Pancreas (tissue), 10 donors: ENCODE measurements around the gene SLC39A11. TPM values are rescaled to one million over a fixed set of nuclear protein-coding genes. Genes with fewer than 3 reads are reported as not detected.

Source experiments
- ATAC-seq, 4 donors: fragments of 200-7000 bp; cut with Tn5 transposase; one replicate each; pipeline versions ENCODE4 v1.8.0 to v1.9.1; 2020; ENCODE audit warnings: mild to moderate bottlenecking in 4 of 4, moderate library complexity in 4 of 4
- DNase-seq, 6 donors: peaks; one replicate each; pipeline ENCODE4 v3.0.0-alpha.2; 2020
- FAIRE-seq: peaks from 2 replicates; lab custom pipeline; 2012; peaks lifted over from hg19 to GRCh38; lab: Jason Lieb, UNC
- H3K27ac ChIP-seq, 4 donors: fragments of 200-600 bp; sonication (generic); 1 replicate in 3 of 4; 2 replicates in 1 of 4; pipeline versions ENCODE4 v1.5.0 to v1.8.0; 2020
- H3K27me3 ChIP-seq, 4 donors: fragments of 200-600 bp; one replicate each; pipeline ENCODE4 v1.8.0; 2021
- H3K36me3 ChIP-seq, 3 donors: fragments of 200-600 bp; sonication (generic) in 1 of 3; one replicate each; pipeline versions ENCODE4 v1.5.0 to v1.8.0; 2020 to 2021
- H3K4me1 ChIP-seq, 3 donors: fragments of 200-600 bp; one replicate each; pipeline ENCODE4 v1.8.0; 2021
- H3K4me3 ChIP-seq, 4 donors: fragments of 200-600 bp; sonication (generic) in 2 of 4; one replicate each; pipeline versions ENCODE4 v1.5.0 to v1.8.0; 2020 to 2021
- H3K9me3 ChIP-seq, 4 donors: fragments of 200-600 bp; one replicate each; pipeline ENCODE4 v1.8.0; 2021
- CTCF ChIP-seq, 4 donors: fragments of 200-600 bp; sonication (generic) in 3 of 4; IDR thresholded peaks; one replicate each; pipeline versions ENCODE4 v1.5.0 to v1.8.0; 2021; ENCODE audit warnings: antibody characterized with exemption in 4 of 4
- WGBS, 2 donors: extraction: QIAGEN DNeasy Blood & Tissue Kit; methylation state at CpG; one replicate each; pipeline ENCODE4 v1.1.7; 2013; 5-methylcytosine and 5-hydroxymethylcytosine counted together
- intact Hi-C, 3 donors: fragments of 100-400 bp; cut with DNase I; formaldehyde crosslinking; loops; one replicate each; pipeline versions ENCODE4 v1.11.1 to v1.14.2; 2022
- polyA plus RNA-seq, 2 donors: library from polyadenylated mRNA; stranded (reverse); fragments of 200-250 nt; gene quantifications; one replicate each; pipeline ENCODE4 v1.2.3, GENCODE V29; 2013
- total RNA-seq, 6 donors: library from RNA; stranded (reverse); fragmentation: NEBNext Ultra II Directional in 4 of 6; extraction: Animal tissue kit (Norgen Biotek cat#: 25700) in 4 of 6; gene quantifications; one replicate each; pipeline versions ENCODE4 v1.2.1 to v1.2.4, GENCODE V29; 2021 to 2023
- donor health status: healthy with polysubstance abuse.
- donor health status: DM: no; HTN: no; CAD: no; lungs with moderate emphysema.
- donor health status: DM: no; HTN: no; CAD: no.
- donor health status: control.
- donor health status: control.
- donor health status: Bipolar disorder and iron deficiency.
- donor health status: DM: yes; HTN: yes; CAD: no.
- donor health status: DM: no; HTN: no; CAD: no.
- donor health status: DM: no; HTN: no; CAD: no.
- donor health status: DM: yes; HTN: yes; CAD: no.

Gene SLC39A11
- total and polyA plus RNA-seq, 8 donors = 7.9 to 32.9 (median 19.9) TPM

DNA sequence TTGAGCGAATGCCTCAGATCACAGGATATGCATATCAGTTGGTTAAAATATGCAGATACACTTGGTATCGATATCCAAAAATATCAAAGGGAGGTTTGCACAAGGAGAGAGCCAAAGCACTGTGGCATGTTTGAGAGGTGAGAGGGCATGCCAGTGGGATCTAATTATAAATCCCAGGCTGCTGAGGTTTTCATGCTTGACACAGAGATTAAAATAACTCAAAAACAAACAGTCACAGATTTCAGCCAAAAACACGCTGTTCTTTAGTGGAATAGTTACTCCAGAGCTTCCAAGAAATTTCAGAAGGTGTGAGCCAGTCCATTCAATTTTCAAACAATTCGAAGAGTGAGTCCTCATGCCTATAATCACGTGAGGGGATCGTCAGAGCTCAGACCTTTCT lies 493.8 kb downstream of the SLC39A11 start:
- intact Hi-C loops = no loop called here
- ATAC-seq = no peak
- WGBS, 2 donors = 44 to 50% methylated on average over 6 of the region's 6 CpGs

DNA sequence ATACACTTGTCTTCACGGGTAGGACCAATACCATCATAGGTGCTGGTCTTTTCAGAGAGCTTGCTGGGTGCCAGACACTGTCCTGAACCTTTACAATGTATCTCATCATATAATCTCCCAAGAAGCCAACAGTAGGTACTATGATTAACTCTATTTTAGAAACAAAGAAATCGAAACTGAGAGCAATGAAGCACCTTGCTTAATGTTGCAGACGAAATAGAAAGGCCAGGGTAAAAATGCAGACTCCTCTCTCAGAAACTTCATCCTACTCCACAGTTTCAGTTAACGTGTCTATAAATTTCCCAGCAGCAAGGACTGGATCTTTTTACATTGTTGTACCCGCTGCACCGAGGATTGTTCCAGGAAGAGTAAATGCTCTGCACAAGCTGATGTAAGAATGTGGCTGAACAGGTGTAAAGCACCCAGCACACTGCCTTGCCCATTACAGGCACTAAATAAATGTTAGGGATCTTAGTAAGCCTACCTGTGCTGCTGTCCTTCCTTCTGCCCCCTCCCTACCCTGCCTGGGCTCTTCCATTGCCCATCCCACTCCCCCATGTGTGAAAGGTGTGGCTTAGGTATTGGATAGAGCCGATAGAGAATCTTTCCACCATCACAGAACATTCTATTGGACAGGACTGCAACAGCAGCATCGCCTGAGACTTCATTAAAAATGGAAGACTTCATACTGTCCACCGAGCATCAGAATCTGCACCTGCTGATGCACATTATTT lies 495.0 kb downstream of the SLC39A11 start:
- ATAC-seq = no peak
- no peak for TF ChIP-seq CTCF (IDR thresholded peaks at IDR 0.05)
- no peak overlapping the region for H3K4me3 ChIP-seq

More for the DNA sequence above, 493.8 kb downstream of the SLC39A11 start:
- Histone ChIP-seq H3K27me3 (no peaks in the 10 kb centered on the region), H3K36me3 (no peaks in the 10 kb centered on the region), H3K4me1 (peaks cover 0 to 3% (median 0%) of the 10 kb centered on the region in 3 donors), H3K4me3 (no peak overlapping the region), H3K9me3 (no peaks in the 10 kb centered on the region), H3K27ac (no peak overlapping the region)
- TF ChIP-seq CTCF (IDR thresholded peaks at IDR 0.05) = no peak
- DNase-seq = no peak
- FAIRE-seq = no peak

More for the DNA sequence above, 495.0 kb downstream of the SLC39A11 start:
- Histone ChIP-seq H3K27ac (no peak overlapping the region), H3K27me3 (no peaks in the 10 kb centered on the region), H3K9me3 (no peaks in the 10 kb centered on the region), H3K36me3 (no peaks in the 10 kb centered on the region), H3K4me1 (peaks cover 0 to 2% (median 0%) of the 10 kb centered on the region in 3 donors)
- no peak for FAIRE-seq
- DNase-seq = no peak
- intact Hi-C loops = no loop called here
- 53 to 61% methylated on average over 9 of the region's 9 CpGs for WGBS, 2 donors

Other genes with a start within 250 kb of the SLC39A11 start
- 1 to 10 TPM in 1 of 6 donors, under 1 TPM in 5; 0.14 to 1.0 (median 0.46) TPM for gene SSTR2, start 72.3 kb upstream of the SLC39A11 start, total RNA-seq
- 1 to 10 TPM in 1 of 2 donors, under 1 TPM in 1; 0.57 to 4.1 TPM for gene SSTR2, start 72.3 kb upstream of the SLC39A11 start, polyA plus RNA-seq
- 10 to 100 TPM; 21.1 to 29.6 (median 25.5) TPM for gene COG1, start 100.4 kb upstream of the SLC39A11 start, total RNA-seq
- 10 to 100 TPM; 24.0 to 27.5 TPM for gene COG1, start 100.4 kb upstream of the SLC39A11 start, polyA plus RNA-seq
- gene CPSF4L, start 169.2 kb upstream of the SLC39A11 start, total RNA-seq = under 1 TPM in 4 of 6 donors, not detected in 2; 0.19 to 0.67 (median 0.21) TPM
- not detected for gene CPSF4L, start 169.2 kb upstream of the SLC39A11 start, polyA plus RNA-seq
- gene CDC42EP4, start 219.3 kb upstream of the SLC39A11 start, total RNA-seq = 10 to 100 TPM; 43.2 to 56.2 (median 46.9) TPM
- gene CDC42EP4, start 219.3 kb upstream of the SLC39A11 start, polyA plus RNA-seq = 10 to 100 TPM; 24.2 to 28.9 TPM